Upper lobe of left lung (tissue), 6 donors: Measurements from ENCODE around the gene PPM1G. TPM values are rescaled to one million over a fixed set of nuclear protein-coding genes. Genes with fewer than 3 reads are reported as not detected.

Experiments
- ATAC-seq, 2 donors: fragments of 200-7000 bp; cut with Tn5 transposase; one replicate each; pipeline ENCODE4 v1.9.1; 2022; ENCODE audit warnings: mild to moderate bottlenecking in 2 of 2, moderate library complexity in 2 of 2; ENCODE audit not compliant: low FRiP score in 2 of 2
- DNase-seq, 2 donors: peaks; one replicate each; pipeline ENCODE4 v3.0.0-alpha.2; 2019 to 2020
- H3K27ac ChIP-seq, 4 donors: fragments of 200-600 bp; sonication (generic); one replicate each; pipeline ENCODE4 v1.5.1; 2016 to 2019
- H3K27me3 ChIP-seq, 4 donors: fragments of 200-600 bp; sonication (generic); one replicate each; pipeline ENCODE4 v1.5.1; 2017 to 2019
- H3K36me3 ChIP-seq, 4 donors: fragments of 200-600 bp; sonication (generic); one replicate each; pipeline ENCODE4 v1.5.1; 2016 to 2019
- H3K4me1 ChIP-seq, 4 donors: fragments of 200-600 bp; sonication (generic); one replicate each; pipeline ENCODE4 v1.5.1; 2018 to 2019
- H3K4me3 ChIP-seq, 4 donors: fragments of 200-600 bp; sonication (generic); one replicate each; pipeline ENCODE4 v1.5.1; 2017 to 2019; ENCODE audit warnings: mild to moderate bottlenecking in 2 of 4, moderate library complexity in 1 of 4
- H3K9me3 ChIP-seq, 4 donors: fragments of 200-600 bp; sonication (generic); one replicate each; pipeline ENCODE4 v1.5.1; 2018 to 2019
- EP300 ChIP-seq, 4 donors: sonication (generic); formaldehyde crosslinking; IDR thresholded peaks; one replicate each; pipeline ENCODE4 v1.5.1; 2017; ENCODE audit warnings: antibody characterized with exemption in 4 of 4, control low read depth in 2 of 4
- POLR2A ChIP-seq, 4 donors: fragments of 450-650 bp; IDR thresholded peaks; one replicate each; pipeline ENCODE4 v1.5.1; 2016 to 2017; ENCODE audit warnings: antibody characterized with exemption in 4 of 4, mild to moderate bottlenecking in 2 of 4
- POLR2AphosphoS5 ChIP-seq, 2 donors: sonication (generic); formaldehyde crosslinking; IDR thresholded peaks; one replicate each; pipeline ENCODE4 v1.5.1; 2017; ENCODE audit warnings: antibody characterized with exemption in 2 of 2
- WGBS, 2 donors: methylation state at CpG; one replicate each; pipeline ENCODE4 v1.1.5; 2017 to 2018; 5-methylcytosine and 5-hydroxymethylcytosine counted together
- total RNA-seq, 6 donors: library from RNA; depleted of rRNA in 4 of 6; stranded (reverse); fragments of >200 nt in 4 of 6; gene quantifications; one replicate each; pipeline versions ENCODE4 v1.1.0 to v1.2.1, GENCODE V29; 2016 to 2021
- TF ChIP-seq, protein P1 (sequence below), 6 experiments: fragments of 450-650 bp in 4 of 6; fragments of 200-600 bp in 2 of 6; sonication (generic) in 2 of 6; IDR thresholded peaks; one replicate each; pipeline ENCODE4 v1.5.1; 2016 to 2019; ENCODE audit warnings: antibody characterized with exemption in 6 of 6
- donor health status: DM: no; HTN: no; CAD: no; lungs with moderate emphysema.
- donor health status: DM: no; HTN: yes; CAD: no; lungs with severe emphysema.

The PPM1G gene
- total RNA-seq, 6 donors from 2014 or later: 39.8 to 60.6 (median 55.3) TPM

DNA sequence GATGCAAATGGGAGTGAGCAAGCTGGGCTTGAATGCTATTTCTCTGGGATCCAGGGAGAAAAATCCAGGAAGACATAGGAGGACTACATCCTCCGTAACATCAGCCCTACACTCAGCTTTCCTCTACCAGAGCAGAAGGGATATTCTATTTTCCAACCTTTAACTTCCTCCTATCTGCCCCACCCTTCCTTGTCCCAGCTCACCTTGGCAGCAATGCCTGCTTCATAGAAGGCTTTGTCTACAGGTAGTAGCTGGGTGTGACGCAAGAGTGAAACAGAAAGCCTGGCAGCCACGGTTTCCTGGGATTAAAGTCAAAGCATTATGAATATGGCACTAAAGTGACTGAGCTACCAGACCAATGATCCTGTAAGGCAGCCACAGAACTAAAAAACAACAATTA lies 36.7 kb upstream of the PPM1G start:
- Histone ChIP-seq H3K27me3 (no peaks in the 10 kb centered on the region), H3K9me3 (no peaks in the 10 kb centered on the region), H3K4me1 (peaks cover 0 to 8% (median 2%) of the 10 kb centered on the region in 4 donors), H3K4me3 (no peak overlapping the region), H3K27ac (peak overlapping the region; percentile 42 to 72 (median 57)), H3K36me3 (peaks cover 10 to 65% (median 41%) of the 10 kb centered on the region in 4 donors)
- 54 to 62% methylated on average over 3 of the region's 3 CpGs for WGBS, 2 donors
- DNase-seq (peak in 1 of 2 donors; percentile 90), ATAC-seq (peak in 1 of 2 donors; percentile 65)
- TF ChIP-seq POLR2AphosphoS5 (IDR thresholded peaks at IDR 0.05): no peak
- peak in 1 of 4 donors; percentile 15 for TF ChIP-seq POLR2A (IDR thresholded peaks at IDR 0.05)

DNA sequence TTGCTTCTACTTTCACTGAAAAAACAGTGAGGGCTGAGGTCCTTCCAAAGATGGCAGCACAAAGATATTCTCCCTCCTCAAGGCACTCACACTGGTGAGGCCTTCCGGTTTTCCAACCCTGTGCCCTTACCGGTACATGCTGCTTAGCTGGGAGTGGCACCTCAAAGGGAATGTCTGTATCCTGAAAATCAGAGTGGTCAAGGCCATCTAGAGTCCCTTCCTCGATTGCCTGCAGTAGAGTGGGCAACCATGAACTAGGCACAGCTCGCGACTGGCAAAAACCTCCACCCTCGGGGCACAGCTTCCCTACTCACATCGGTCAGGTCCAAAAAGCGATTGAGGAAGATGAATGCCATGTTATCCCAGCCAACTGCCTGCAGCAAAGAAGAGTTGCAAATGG lies 36.2 kb upstream of the PPM1G start:
- Histone ChIP-seq H3K27ac (peak overlapping the region; percentile 42 to 72 (median 57)), H3K4me3 (no peak overlapping the region), H3K36me3 (peaks cover 15 to 69% (median 45%) of the 10 kb centered on the region in 4 donors), H3K27me3 (no peaks in the 10 kb centered on the region), H3K9me3 (no peaks in the 10 kb centered on the region), H3K4me1 (peaks cover 0 to 8% (median 2%) of the 10 kb centered on the region in 4 donors)
- ATAC-seq (no peak), DNase-seq (no peak)
- TF ChIP-seq, protein P1, sequence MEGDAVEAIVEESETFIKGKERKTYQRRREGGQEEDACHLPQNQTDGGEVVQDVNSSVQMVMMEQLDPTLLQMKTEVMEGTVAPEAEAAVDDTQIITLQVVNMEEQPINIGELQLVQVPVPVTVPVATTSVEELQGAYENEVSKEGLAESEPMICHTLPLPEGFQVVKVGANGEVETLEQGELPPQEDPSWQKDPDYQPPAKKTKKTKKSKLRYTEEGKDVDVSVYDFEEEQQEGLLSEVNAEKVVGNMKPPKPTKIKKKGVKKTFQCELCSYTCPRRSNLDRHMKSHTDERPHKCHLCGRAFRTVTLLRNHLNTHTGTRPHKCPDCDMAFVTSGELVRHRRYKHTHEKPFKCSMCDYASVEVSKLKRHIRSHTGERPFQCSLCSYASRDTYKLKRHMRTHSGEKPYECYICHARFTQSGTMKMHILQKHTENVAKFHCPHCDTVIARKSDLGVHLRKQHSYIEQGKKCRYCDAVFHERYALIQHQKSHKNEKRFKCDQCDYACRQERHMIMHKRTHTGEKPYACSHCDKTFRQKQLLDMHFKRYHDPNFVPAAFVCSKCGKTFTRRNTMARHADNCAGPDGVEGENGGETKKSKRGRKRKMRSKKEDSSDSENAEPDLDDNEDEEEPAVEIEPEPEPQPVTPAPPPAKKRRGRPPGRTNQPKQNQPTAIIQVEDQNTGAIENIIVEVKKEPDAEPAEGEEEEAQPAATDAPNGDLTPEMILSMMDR (IDR thresholded peaks at IDR 0.05): no peak
- 92 to 93% methylated on average over 8 of the region's 8 CpGs for WGBS, 2 donors

DNA sequence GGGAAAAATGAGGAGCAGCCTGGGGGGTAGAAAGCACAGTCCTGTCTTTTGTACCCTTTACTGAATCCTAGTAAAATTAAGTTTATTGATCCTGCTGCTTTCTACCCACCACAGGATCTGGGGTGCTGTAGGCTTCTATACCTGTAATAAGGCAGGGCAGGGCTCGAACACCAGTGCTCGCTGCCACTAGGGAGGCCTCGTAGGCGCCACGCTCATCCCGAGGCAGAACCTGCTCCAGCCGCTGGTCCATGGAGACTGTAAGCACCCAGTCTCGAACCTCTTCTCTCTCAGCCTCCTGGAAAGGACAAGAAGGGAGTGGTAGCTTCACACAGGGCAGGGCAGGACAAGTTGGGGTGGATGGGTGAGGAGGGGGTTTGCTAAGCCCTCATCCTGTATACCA lies 35.8 kb upstream of the PPM1G start:
- ATAC-seq: no peak
- no peak overlapping the region for H3K4me3 ChIP-seq
- no peak for DNase-seq
- peaks cover 0 to 8% (median 2%) of the 10 kb centered on the region in 4 donors for H3K4me1 ChIP-seq
- peak overlapping the region in 3 of 4 donors; percentile 42 to 60 (median 54) for H3K27ac ChIP-seq
- TF ChIP-seq EP300 (IDR thresholded peaks at IDR 0.05) (no peak), POLR2A (IDR thresholded peaks at IDR 0.05) (no peak), POLR2AphosphoS5 (IDR thresholded peaks at IDR 0.05) (no peak)
- TF ChIP-seq, protein P1 (IDR thresholded peaks at IDR 0.05): no peak
- H3K9me3 ChIP-seq: no peaks in the 10 kb centered on the region
- peaks cover 19 to 72% (median 50%) of the 10 kb centered on the region in 4 donors for H3K36me3 ChIP-seq
- H3K27me3 ChIP-seq: no peaks in the 10 kb centered on the region
- WGBS, 2 donors: 80 to 96% methylated on average over 5 to 8 of the region's 8 CpGs

DNA sequence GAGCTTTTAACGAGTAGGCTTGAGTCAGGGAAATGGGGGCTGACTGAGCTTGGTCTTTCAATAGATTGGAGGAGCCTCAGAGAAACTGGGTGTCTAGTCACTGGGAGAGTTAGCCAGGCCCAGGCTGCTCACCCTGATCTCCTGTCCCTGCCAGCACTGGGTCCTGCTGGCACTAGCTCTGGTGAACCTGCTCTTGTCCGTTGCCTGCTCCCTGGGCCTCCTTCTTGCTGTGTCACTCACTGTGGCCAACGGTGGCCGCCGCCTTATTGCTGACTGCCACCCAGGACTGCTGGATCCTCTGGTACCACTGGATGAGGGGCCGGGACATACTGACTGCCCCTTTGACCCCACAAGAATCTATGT lies 33.5 kb upstream of the PPM1G start:
- H3K27ac ChIP-seq: peak overlapping the region in 3 of 4 donors; percentile 58 to 67 (median 65)
- 73 to 77% methylated on average over 5 to 6 of the region's 6 CpGs for WGBS, 2 donors

DNA sequence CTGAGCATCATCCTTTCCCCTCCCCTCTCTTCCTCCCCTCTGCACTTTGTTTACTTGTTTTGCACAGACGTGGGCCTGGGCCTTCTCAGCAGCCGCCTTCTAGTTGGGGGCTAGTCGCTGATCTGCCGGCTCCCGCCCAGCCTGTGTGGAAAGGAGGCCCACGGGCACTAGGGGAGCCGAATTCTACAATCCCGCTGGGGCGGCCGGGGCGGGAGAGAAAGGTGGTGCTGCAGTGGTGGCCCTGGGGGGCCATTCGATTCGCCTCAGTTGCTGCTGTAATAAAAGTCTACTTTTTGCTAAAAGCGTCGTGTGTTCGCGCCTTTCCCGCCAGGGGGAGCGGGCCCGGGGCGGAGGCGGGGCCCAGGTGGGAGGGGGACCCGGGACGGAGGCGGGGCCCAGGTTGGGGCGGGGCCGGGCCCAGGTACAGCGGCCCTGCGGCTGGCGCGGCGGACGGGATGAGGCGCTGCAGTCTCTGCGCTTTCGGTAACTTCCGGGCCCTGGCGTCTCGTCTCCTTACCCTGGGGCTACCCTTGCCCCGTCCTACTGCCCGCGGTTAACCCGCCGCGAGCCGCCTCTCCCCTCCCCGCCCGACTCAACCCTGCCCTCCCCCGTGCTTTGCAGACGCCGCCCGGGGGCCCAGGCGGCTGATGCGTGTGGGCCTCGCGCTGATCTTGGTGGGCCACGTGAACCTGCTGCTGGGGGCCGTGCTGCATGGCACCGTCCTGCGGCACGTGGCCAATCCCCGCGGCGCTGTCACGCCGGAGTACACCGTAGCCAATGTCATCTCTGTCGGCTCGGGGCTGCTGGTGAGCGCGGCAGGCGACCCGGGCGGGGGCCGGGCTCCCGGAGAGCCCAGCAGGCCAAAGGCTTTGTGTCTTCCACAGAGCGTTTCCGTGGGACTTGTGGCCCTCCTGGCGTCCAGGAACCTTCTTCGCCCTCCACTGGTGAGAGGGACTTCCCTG lies 32.8 kb upstream of the PPM1G start, which contains the start of gene KRTCAP3:
Gene KRTCAP3, plus strand, starts transcription at position 424 of the 962 bp plus-strand sequence. Its CDS starts 32 bp downstream, at position 456.
- Histone ChIP-seq H3K9me3 (no peaks in the 10 kb centered on the region), H3K4me3 (peak within 1 kb of the TSS in 3 of 4 donors; percentile 48 to 57 (median 54)), H3K27ac (peak within 1 kb of the TSS in 3 of 4 donors; percentile 58 to 67 (median 65)), H3K4me1 (peaks cover 0 to 8% (median 2%) of the 10 kb centered on the region in 4 donors), H3K27me3 (no peaks in the 10 kb centered on the region), H3K36me3 (peaks cover 42 to 72% (median 57%) of the 10 kb centered on the region in 4 donors)
- 52 to 76% methylated on average over 49 to 58 of the region's 80 CpGs for WGBS, 2 donors
- TF ChIP-seq POLR2A (IDR thresholded peaks at IDR 0.05): peak in 1 of 4 donors; percentile 41
- TF ChIP-seq EP300 (IDR thresholded peaks at IDR 0.05): no peak
- TF ChIP-seq POLR2AphosphoS5 (IDR thresholded peaks at IDR 0.05): no peak
- TF ChIP-seq, protein P1 (IDR thresholded peaks at IDR 0.05): peak in 3 of 6 experiments; percentile 17 to 41 (median 33)
- DNase-seq: peak; percentile 75 to 94
- ATAC-seq: peak; percentile 76 to 94

More for the DNA sequence above, 33.5 kb upstream of the PPM1G start:
- peak overlapping the region in 3 of 4 donors; percentile 48 to 57 (median 54) for H3K4me3 ChIP-seq
- H3K27me3 ChIP-seq: no peaks in the 10 kb centered on the region
- H3K36me3 ChIP-seq: peaks cover 36 to 72% (median 53%) of the 10 kb centered on the region in 4 donors
- H3K4me1 ChIP-seq: peaks cover 0 to 8% (median 2%) of the 10 kb centered on the region in 4 donors
- ATAC-seq: peak in 1 of 2 donors; percentile 14
- no peaks in the 10 kb centered on the region for H3K9me3 ChIP-seq
- TF ChIP-seq EP300 (IDR thresholded peaks at IDR 0.05) (no peak), POLR2A (IDR thresholded peaks at IDR 0.05) (no peak), POLR2AphosphoS5 (IDR thresholded peaks at IDR 0.05) (no peak)
- TF ChIP-seq, protein P1 (IDR thresholded peaks at IDR 0.05): no peak
- peak; percentile 23 to 42 for DNase-seq
